Activated T-cell treated with anti-CD3 and anti-CD28 coated beads, Interleukin-2, amount 50 U/mL, for 24 hours (primary cell): ENCODE results near the gene INPP5A.
"Not testable (repeated sequence)": the region's sequence is repeated elsewhere in the genome, so short reads cannot be mapped to it uniquely, and the experiment has no call there.

Source experiments
- DNase-seq: peaks from one replicate; pipeline ENCODE4 v3.0.0-alpha.2; 2020
- H3K27ac Mint-ChIP-seq: 2 replicates; pipeline ENCODE4 v1.8.0; 2020; ENCODE audit warnings: mild to moderate bottlenecking, mixed read lengths
- H3K27me3 Mint-ChIP-seq: 2 replicates; pipeline ENCODE4 v1.8.0; 2020; ENCODE audit warnings: mixed read lengths
- H3K36me3 Mint-ChIP-seq: 2 replicates; pipeline ENCODE4 v1.8.0; 2020; ENCODE audit warnings: low read depth, mixed read lengths
- H3K4me1 Mint-ChIP-seq: 2 replicates; pipeline ENCODE4 v1.8.0; 2020; ENCODE audit warnings: low read depth, mixed read lengths
- H3K4me3 Mint-ChIP-seq: 2 replicates; pipeline ENCODE4 v1.8.0; 2020; ENCODE audit warnings: mild to moderate bottlenecking, moderate library complexity, mixed read lengths
- H3K9me3 Mint-ChIP-seq: 2 replicates; pipeline ENCODE4 v1.8.0; 2020; ENCODE audit warnings: mixed read lengths

The INPP5A gene

GRCh38 chr10:132564249-132564605 is 26.6 kb downstream of the INPP5A start:
- DNase-seq, result no peak
- Mint-ChIP-seq H3K27me3 (no peaks in the 10 kb centered on the region), H3K4me1 (peaks cover 46% of the 10 kb centered on the region), H3K9me3 (no peaks in the 10 kb centered on the region), H3K27ac (no peak overlapping the region), H3K36me3 (no peaks in the 10 kb centered on the region), H3K4me3 (no peak overlapping the region)

GRCh38 chr10:132564690-132565089 is 27.1 kb downstream of the INPP5A start:
- Mint-ChIP-seq H3K9me3 (no peaks in the 10 kb centered on the region), H3K36me3 (no peaks in the 10 kb centered on the region), H3K27me3 (no peaks in the 10 kb centered on the region), H3K4me1 (peaks cover 41% of the 10 kb centered on the region), H3K4me3 (no peak overlapping the region), H3K27ac (no peak overlapping the region)
- DNase-seq, result no peak

GRCh38 chr10:132565516-132566209 is 28.1 kb downstream of the INPP5A start:
- DNase-seq, result no peak
- Mint-ChIP-seq H3K27me3 (no peaks in the 10 kb centered on the region), H3K36me3 (no peaks in the 10 kb centered on the region), H3K9me3 (no peaks in the 10 kb centered on the region), H3K27ac (no peak overlapping the region), H3K4me3 (no peak overlapping the region), H3K4me1 (peaks cover 39% of the 10 kb centered on the region)

GRCh38 chr10:132566892-132567291 is 29.3 kb downstream of the INPP5A start:
- Mint-ChIP-seq H3K4me1 (peaks cover 30% of the 10 kb centered on the region), H3K4me3 (no peak overlapping the region), H3K27me3 (no peaks in the 10 kb centered on the region), H3K9me3 (no peaks in the 10 kb centered on the region), H3K27ac (no peak overlapping the region), H3K36me3 (no peaks in the 10 kb centered on the region)
- no peak for DNase-seq

- Mint-ChIP-seq H3K9me3 (no peaks in the 10 kb centered on the region), H3K4me1 (peaks cover 21% of the 10 kb centered on the region), H3K36me3 (no peaks in the 10 kb centered on the region), H3K27me3 (no peaks in the 10 kb centered on the region), H3K4me3 (no peak overlapping the region), H3K27ac (no peak overlapping the region)
- no peak for DNase-seq
Measured at GRCh38 chr10:132570265-132570664, 32.7 kb downstream of the INPP5A start.

GRCh38 chr10:132570771-132571649 is 33.4 kb downstream of the INPP5A start:
- Mint-ChIP-seq H3K36me3 (no peaks in the 10 kb centered on the region), H3K27ac (peak overlapping the region; percentile 88), H3K27me3 (no peaks in the 10 kb centered on the region), H3K4me3 (no peak overlapping the region), H3K9me3 (no peaks in the 10 kb centered on the region), H3K4me1 (peaks cover 14% of the 10 kb centered on the region)
- DNase-seq, result no peak

- peak; percentile 73 for DNase-seq
- no peaks in the 10 kb centered on the region for H3K36me3 Mint-ChIP-seq
- no peaks in the 10 kb centered on the region for H3K9me3 Mint-ChIP-seq
- H3K4me1 Mint-ChIP-seq, result peaks cover 12% of the 10 kb centered on the region
- peak overlapping the region; percentile 39 for H3K4me3 Mint-ChIP-seq
- no peaks in the 10 kb centered on the region for H3K27me3 Mint-ChIP-seq
- peak overlapping the region; percentile 88 for H3K27ac Mint-ChIP-seq
Measured at GRCh38 chr10:132571650-132572544, 34.3 kb downstream of the INPP5A start.

- H3K36me3 Mint-ChIP-seq, result peaks cover 2% of the 10 kb centered on the region
- H3K4me3 Mint-ChIP-seq, result no peak overlapping the region
- DNase-seq, result no peak
- H3K27me3 Mint-ChIP-seq, result no peaks in the 10 kb centered on the region
- peaks cover 14% of the 10 kb centered on the region for H3K4me1 Mint-ChIP-seq
- no peak overlapping the region for H3K27ac Mint-ChIP-seq
- H3K9me3 Mint-ChIP-seq, result no peaks in the 10 kb centered on the region
Measured at GRCh38 chr10:132572545-132572937, 35.0 kb downstream of the INPP5A start.

- DNase-seq, H3K9me3 Mint-ChIP-seq, H3K36me3 Mint-ChIP-seq, H3K27ac Mint-ChIP-seq, H3K27me3 Mint-ChIP-seq, H3K4me3 Mint-ChIP-seq: not testable (repeated sequence)
- H3K4me1 Mint-ChIP-seq, result peaks cover 17% of the 10 kb centered on the region
Measured at GRCh38 chr10:132572946-132573345, 35.4 kb downstream of the INPP5A start.

GRCh38 chr10:132574288-132574687 is 36.7 kb downstream of the INPP5A start:
- Mint-ChIP-seq H3K4me1 (peaks cover 28% of the 10 kb centered on the region), H3K9me3 (no peaks in the 10 kb centered on the region), H3K27me3 (no peaks in the 10 kb centered on the region), H3K36me3 (peaks cover 2% of the 10 kb centered on the region), H3K4me3 (no peak overlapping the region), H3K27ac (no peak overlapping the region)
- no peak for DNase-seq

- Mint-ChIP-seq H3K27me3 (no peaks in the 10 kb centered on the region), H3K36me3 (peaks cover 2% of the 10 kb centered on the region), H3K4me3 (no peak overlapping the region), H3K27ac (peak overlapping the region; percentile 74), H3K4me1 (peaks cover 28% of the 10 kb centered on the region), H3K9me3 (no peaks in the 10 kb centered on the region)
- DNase-seq, result no peak
Measured at GRCh38 chr10:132574783-132575319, 37.3 kb downstream of the INPP5A start.

- H3K4me1 Mint-ChIP-seq, result peaks cover 29% of the 10 kb centered on the region
- DNase-seq, result peak; percentile 54
- H3K36me3 Mint-ChIP-seq, result peaks cover 2% of the 10 kb centered on the region
- H3K9me3 Mint-ChIP-seq, result no peaks in the 10 kb centered on the region
- no peaks in the 10 kb centered on the region for H3K27me3 Mint-ChIP-seq
- H3K27ac Mint-ChIP-seq, result peak overlapping the region; percentile 74
- H3K4me3 Mint-ChIP-seq, result no peak overlapping the region
Measured at GRCh38 chr10:132575320-132576201, 38.0 kb downstream of the INPP5A start.

- no peaks in the 10 kb centered on the region for H3K9me3 Mint-ChIP-seq
- H3K4me3 Mint-ChIP-seq, result no peak overlapping the region
- H3K4me1 Mint-ChIP-seq, result peaks cover 34% of the 10 kb centered on the region
- peaks cover 5% of the 10 kb centered on the region for H3K36me3 Mint-ChIP-seq
- H3K27me3 Mint-ChIP-seq, result no peaks in the 10 kb centered on the region
- H3K27ac Mint-ChIP-seq, result no peak overlapping the region
- no peak for DNase-seq
Measured at GRCh38 chr10:132576671-132577349, 39.2 kb downstream of the INPP5A start.
